HFF-Myc (cell line): ENCODE data around the gene NCOA3.
A peak's percentile ranks its signal among the peaks of the same experiment; 100 is the strongest.

ENCODE experiments used
- DNase-seq: peaks from one replicate; pipeline ENCODE4 v3.0.0-alpha.2; 2011; ENCODE audit warnings: low read depth; ENCODE audit errors: extremely low read depth
- H3K4me3 ChIP-seq: replicated peaks from 2 replicates; pipeline ENCODE4 v1.5.1; 2011; ENCODE audit warnings: low read depth, mild to moderate bottlenecking, control low read depth, low read length
- CTCF ChIP-seq: IDR thresholded peaks from 2 replicates; pipeline ENCODE4 v1.5.1; 2012; ENCODE audit warnings: mild to moderate bottlenecking, low read depth, low read length, control low read depth; ENCODE audit errors: missing control alignments

Gene NCOA3

GRCh38 chr20:47606983-47607613 is 105.4 kb downstream of the NCOA3 start:
- no peak for DNase-seq
- no peak overlapping the region for H3K4me3 ChIP-seq

DNA sequence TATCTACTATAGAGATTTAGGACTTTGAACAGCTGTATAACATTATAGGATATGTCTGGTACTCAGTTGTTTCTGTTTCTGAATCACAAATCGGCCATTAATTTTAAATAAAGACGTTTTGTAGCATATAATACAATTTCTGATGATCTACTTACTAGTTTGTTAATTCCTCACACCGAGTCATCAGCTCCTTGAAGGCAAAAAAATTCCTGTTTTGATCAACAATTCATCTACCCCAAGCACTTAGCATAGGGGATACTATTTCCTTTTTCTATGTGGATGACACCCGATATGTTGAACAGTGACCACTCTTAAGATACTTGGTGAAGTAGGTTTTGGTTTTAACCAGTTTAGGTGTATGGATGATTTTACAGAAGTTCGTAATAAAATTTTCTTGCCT is 107.3 kb downstream of the NCOA3 start:
- no peak for DNase-seq
- no peak overlapping the region for H3K4me3 ChIP-seq
- no peak for TF ChIP-seq CTCF

More at GRCh38 chr20:47606983-47607613, 105.4 kb downstream of the NCOA3 start:
- no peak for TF ChIP-seq CTCF

- TF ChIP-seq CTCF = no peak
- no peak overlapping the region for H3K4me3 ChIP-seq
- DNase-seq = peak; percentile 69
These were observed 108.7 kb downstream of the NCOA3 start for GRCh38 chr20:47610247-47610944.

- TF ChIP-seq CTCF = no peak
- no peak for DNase-seq
- no peak overlapping the region for H3K4me3 ChIP-seq
These were observed 109.2 kb downstream of the NCOA3 start for GRCh38 chr20:47610945-47611250.

- DNase-seq = no peak
- TF ChIP-seq CTCF = no peak
- no peak overlapping the region for H3K4me3 ChIP-seq
These were observed 110.1 kb downstream of the NCOA3 start for GRCh38 chr20:47611785-47612184.

GRCh38 chr20:47612670-47613069 is 111.0 kb downstream of the NCOA3 start:
- no peak for TF ChIP-seq CTCF
- no peak for DNase-seq
- no peak overlapping the region for H3K4me3 ChIP-seq
